Activated T-helper 1 cell treated with anti-CD3 and anti-CD28 coated beads, Interleukin-2, amount 50 U/mL, for 16 hours (primary cell): ENCODE data around the gene ZNF235.
"Not testable (repeated sequence)": the region's sequence is repeated elsewhere in the genome, so short reads cannot be mapped to it uniquely, and the experiment has no call there.

Source experiments
- DNase-seq, 2 donors: peaks; one replicate each; pipeline ENCODE4 v3.0.0-alpha.2; 2020; ENCODE audit warnings: low read depth in 1 of 2, low spot score in 1 of 2

Gene ZNF235

DNA sequence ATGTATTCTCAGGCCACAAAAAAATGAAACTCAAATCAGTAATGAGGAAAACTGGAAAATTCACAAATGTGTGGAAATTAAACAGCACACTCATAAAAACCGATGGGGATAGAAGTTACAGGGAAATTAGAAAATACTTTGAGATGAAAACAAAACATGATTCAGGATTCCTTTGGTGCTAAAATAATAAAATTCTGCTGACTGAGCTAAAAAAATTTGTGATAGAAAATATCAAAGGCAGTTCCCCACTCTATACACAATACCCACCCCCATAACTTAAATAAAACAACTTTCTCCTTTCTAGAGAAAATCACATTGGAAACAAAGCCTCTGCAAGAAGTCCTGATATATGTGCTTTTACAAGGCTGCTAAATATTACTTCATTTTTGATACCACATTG is 46.7 kb downstream of the ZNF235 start:
- DNase-seq: no peak

- DNase-seq: no peak
Measured at GRCh38 chr19:44255705-44256411, 49.0 kb downstream of the ZNF235 start.

DNA sequence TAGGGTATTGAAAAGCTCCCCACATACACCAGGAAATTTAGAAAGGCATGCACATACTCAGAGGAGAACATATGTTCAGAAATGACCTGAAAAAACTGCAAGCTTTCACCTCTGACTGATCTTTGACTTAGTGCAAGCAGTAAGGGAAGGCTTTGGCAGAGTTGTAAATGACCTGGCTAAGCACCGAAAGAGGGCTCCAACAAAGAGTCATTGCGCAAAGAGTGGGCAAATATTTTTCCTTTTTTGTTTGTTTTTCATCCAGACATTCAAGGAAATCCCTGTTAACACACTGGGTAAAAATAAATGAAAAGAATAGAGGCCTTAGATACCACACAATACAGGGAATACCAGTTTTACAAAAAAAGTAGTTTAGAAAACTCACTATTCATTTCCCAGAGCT is 50.3 kb downstream of the ZNF235 start:
- DNase-seq: no peak

GRCh38 chr19:44253392-44253791 is 51.4 kb downstream of the ZNF235 start:
- not testable (repeated sequence) for DNase-seq

GRCh38 chr19:44252332-44252731 is 52.5 kb downstream of the ZNF235 start:
- DNase-seq: not testable (repeated sequence)

DNA sequence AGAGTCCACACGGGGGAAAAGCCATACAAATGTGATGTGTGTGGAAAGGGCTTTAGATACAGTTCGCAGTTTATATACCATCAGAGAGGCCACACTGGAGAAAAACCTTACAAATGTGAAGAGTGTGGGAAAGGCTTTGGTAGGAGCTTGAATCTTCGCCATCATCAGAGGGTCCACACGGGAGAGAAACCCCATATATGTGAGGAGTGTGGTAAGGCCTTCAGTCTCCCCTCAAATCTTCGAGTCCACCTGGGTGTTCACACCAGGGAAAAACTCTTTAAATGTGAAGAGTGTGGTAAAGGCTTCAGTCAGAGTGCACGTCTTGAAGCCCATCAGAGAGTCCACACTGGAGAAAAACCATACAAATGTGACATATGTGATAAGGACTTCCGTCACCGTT is 68.4 kb downstream of the ZNF235 start:
- no peak for DNase-seq
